SU-DHL-6 (cell line): ENCODE results near the gene KMT2D.

ENCODE experiments used
- H2AFZ ChIP-seq: fragments of 200-600 bp; sonication (generic); 2 replicates; pipeline ENCODE4 v1.6.1; 2014; ENCODE audit warnings: low read depth, mild to moderate bottlenecking, moderate library complexity, mixed read lengths, antibody characterized with exemption, low read length; ENCODE audit not compliant: severe bottlenecking
- H3F3A ChIP-seq: fragments of 200-600 bp; shearing (Covaris generic); 2 replicates; pipeline ENCODE4 v1.6.0; 2016; ENCODE audit warnings: antibody characterized with exemption, mild to moderate bottlenecking; ENCODE audit not compliant: insufficient read depth
- H3K27ac ChIP-seq: fragments of 200-600 bp; sonication (generic); 2 replicates; pipeline ENCODE4 v1.5.1; 2016; ENCODE audit warnings: low read depth, mild to moderate bottlenecking, low read length, moderate library complexity, mixed read lengths
- H3K27me3 ChIP-seq: fragments of 200-600 bp; sonication (generic), shearing (Covaris generic); 2 replicates; pipeline ENCODE4 v1.6.0; 2014; ENCODE audit warnings: mild to moderate bottlenecking, low read length
- H3K36me3 ChIP-seq: fragments of 200-600 bp; sonication (generic); 2 replicates; pipeline ENCODE4 v1.6.1; 2014; ENCODE audit warnings: mild to moderate bottlenecking, low read length, mixed read lengths
- H3K4me2 ChIP-seq: fragments of 300-600, 200-600 bp; shearing (Covaris generic), sonication (generic); 2 replicates; pipeline ENCODE4 v1.6.0; 2014; ENCODE audit warnings: low read length, low read depth, mild to moderate bottlenecking; ENCODE audit not compliant: poor library complexity, severe bottlenecking
- H3K4me3 ChIP-seq: fragments of 200-600 bp; sonication (generic); 2 replicates; pipeline ENCODE4 v1.5.1; 2014; ENCODE audit warnings: antibody characterized with exemption, low read length, mild to moderate bottlenecking, mixed read lengths; ENCODE audit not compliant: insufficient read depth, poor library complexity, severe bottlenecking
- H3K79me2 ChIP-seq: fragments of 200-600 bp; sonication (generic); 2 replicates; pipeline ENCODE4 v1.6.1; 2014; ENCODE audit warnings: mild to moderate bottlenecking, low read length, moderate library complexity; ENCODE audit not compliant: insufficient read depth
- H3K9ac ChIP-seq: fragments of 200-600 bp; sonication (generic); 2 replicates; pipeline ENCODE4 v1.7.0; 2014; ENCODE audit warnings: mild to moderate bottlenecking, low read length
- H3K9me2 ChIP-seq: fragments of 200-600 bp; sonication (generic); replicated peaks from 2 replicates; pipeline ENCODE4 v1.6.1; 2014; ENCODE audit warnings: low read length; ENCODE audit not compliant: insufficient read depth
- H3K9me3 ChIP-seq: fragments of 200-600 bp; sonication (generic); 2 replicates; pipeline ENCODE4 v1.6.1; 2014; ENCODE audit warnings: low read length, mixed read lengths; ENCODE audit not compliant: insufficient read depth
- H4K20me1 ChIP-seq: fragments of 200-600 bp; sonication (generic); 2 replicates; pipeline ENCODE4 v1.6.1; 2014; ENCODE audit warnings: low read depth, mild to moderate bottlenecking, antibody characterized with exemption, low read length, moderate library complexity, mixed read lengths
- EZH2phosphoT487 ChIP-seq: fragments of 200-600 bp; sonication (generic), shearing (Covaris generic); conservative IDR thresholded peaks from 2 replicates; pipeline ENCODE4 v1.6.1; 2018; ENCODE audit warnings: mild to moderate bottlenecking, antibody characterized with exemption, low read length, moderate library complexity, mixed read lengths
- TF ChIP-seq, protein P1 (sequence below): fragments of 200-600 bp; sonication (generic); IDR thresholded peaks from one replicate; pipeline ENCODE4 v1.5.1; 2017; ENCODE audit warnings: antibody characterized with exemption, mild to moderate bottlenecking, low read length, moderate library complexity; ENCODE audit not compliant: insufficient read depth, poor library complexity, severe bottlenecking

Gene KMT2D

DNA sequence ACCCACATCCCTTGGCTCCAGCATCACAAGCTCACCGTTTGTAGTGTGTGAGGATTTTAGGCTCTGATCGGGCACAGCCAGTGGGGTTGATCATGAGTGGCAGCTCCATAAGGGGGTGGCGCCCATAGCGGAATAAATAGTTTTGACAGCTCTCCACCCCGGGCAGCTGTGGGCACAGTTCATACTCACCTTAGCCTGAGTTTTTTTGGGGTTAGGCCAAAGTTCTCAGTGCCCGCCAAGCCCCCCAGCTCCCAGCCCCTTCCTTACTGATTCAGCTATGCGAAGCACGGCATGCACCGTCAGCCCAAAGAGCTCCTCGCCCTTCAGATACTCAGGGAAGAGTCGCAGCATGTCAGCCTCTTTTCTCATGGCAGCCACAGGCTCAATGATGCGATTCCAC is 36.1 kb downstream of the KMT2D start:
- H4K20me1 ChIP-seq = no peaks in the 10 kb centered on the region
- H3K4me2 ChIP-seq = no peak overlapping the region
- H3K9me2 ChIP-seq = no peaks in the 10 kb centered on the region
- no peak overlapping the region for H3K27ac ChIP-seq
- H3K9ac ChIP-seq = no peak overlapping the region
- no peaks in the 10 kb centered on the region; the same call in 1 of the 2 replicates for H3K36me3 ChIP-seq
- TF ChIP-seq EZH2phosphoT487 = no peak
- TF ChIP-seq, protein P1, sequence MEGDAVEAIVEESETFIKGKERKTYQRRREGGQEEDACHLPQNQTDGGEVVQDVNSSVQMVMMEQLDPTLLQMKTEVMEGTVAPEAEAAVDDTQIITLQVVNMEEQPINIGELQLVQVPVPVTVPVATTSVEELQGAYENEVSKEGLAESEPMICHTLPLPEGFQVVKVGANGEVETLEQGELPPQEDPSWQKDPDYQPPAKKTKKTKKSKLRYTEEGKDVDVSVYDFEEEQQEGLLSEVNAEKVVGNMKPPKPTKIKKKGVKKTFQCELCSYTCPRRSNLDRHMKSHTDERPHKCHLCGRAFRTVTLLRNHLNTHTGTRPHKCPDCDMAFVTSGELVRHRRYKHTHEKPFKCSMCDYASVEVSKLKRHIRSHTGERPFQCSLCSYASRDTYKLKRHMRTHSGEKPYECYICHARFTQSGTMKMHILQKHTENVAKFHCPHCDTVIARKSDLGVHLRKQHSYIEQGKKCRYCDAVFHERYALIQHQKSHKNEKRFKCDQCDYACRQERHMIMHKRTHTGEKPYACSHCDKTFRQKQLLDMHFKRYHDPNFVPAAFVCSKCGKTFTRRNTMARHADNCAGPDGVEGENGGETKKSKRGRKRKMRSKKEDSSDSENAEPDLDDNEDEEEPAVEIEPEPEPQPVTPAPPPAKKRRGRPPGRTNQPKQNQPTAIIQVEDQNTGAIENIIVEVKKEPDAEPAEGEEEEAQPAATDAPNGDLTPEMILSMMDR = no peak
- no peak overlapping the region for H2AFZ ChIP-seq
- peaks cover 12% of the 10 kb centered on the region for H3F3A ChIP-seq
- H3K27me3 ChIP-seq = no peaks in the 10 kb centered on the region
- H3K9me3 ChIP-seq = no peaks in the 10 kb centered on the region
- no peaks in the 10 kb centered on the region for H3K79me2 ChIP-seq
- H3K4me3 ChIP-seq = no peak overlapping the region

DNA sequence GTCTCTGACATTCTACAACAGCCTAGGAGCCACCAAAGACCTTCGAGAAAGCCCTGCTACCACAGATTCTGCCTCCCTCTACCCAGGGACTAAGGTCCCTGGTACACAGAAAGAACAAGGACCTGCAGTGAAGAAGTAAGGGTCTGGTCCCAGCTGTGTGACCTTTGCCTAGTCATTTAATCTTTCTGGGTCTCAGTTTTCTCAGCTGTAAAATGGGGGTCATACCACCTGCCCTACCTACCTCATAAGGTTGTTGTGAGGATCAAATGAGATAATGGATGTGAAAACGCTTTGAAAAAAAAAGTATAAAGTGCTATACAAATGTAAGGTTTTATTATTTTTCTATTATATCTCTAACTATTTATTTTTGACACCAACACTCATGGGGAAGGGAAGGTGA is 36.8 kb downstream of the KMT2D start:
- H3K9me3 ChIP-seq = no peaks in the 10 kb centered on the region
- no peak overlapping the region for H3K4me2 ChIP-seq
- H3K27me3 ChIP-seq = no peaks in the 10 kb centered on the region
- peaks cover 19% of the 10 kb centered on the region for H3F3A ChIP-seq
- no peak overlapping the region for H3K4me3 ChIP-seq
- no peaks in the 10 kb centered on the region for H3K9me2 ChIP-seq
- H3K36me3 ChIP-seq = no peaks in the 10 kb centered on the region; the same call in 1 of the 2 replicates
- no peak overlapping the region for H3K27ac ChIP-seq
- no peaks in the 10 kb centered on the region for H3K79me2 ChIP-seq
- H3K9ac ChIP-seq = no peak overlapping the region
- no peak overlapping the region for H2AFZ ChIP-seq
- H4K20me1 ChIP-seq = no peaks in the 10 kb centered on the region
- TF ChIP-seq, protein P1 = no peak
- no peak for TF ChIP-seq EZH2phosphoT487

- Histone ChIP-seq H3K9me2 (no peaks in the 10 kb centered on the region), H3K4me2 (no peak overlapping the region), H3K79me2 (0 out of 2 replicates have a peak, but pooled peaks cover 6% of the 10 kb centered on the region), H3K27ac (no peak overlapping the region), H3K4me3 (no peak overlapping the region), H2AFZ (no peak overlapping the region), H3K9me3 (no peaks in the 10 kb centered on the region), H3K27me3 (no peaks in the 10 kb centered on the region), H3K36me3 (no peaks in the 10 kb centered on the region), H3F3A (peaks cover 20% of the 10 kb centered on the region), H4K20me1 (no peaks in the 10 kb centered on the region), H3K9ac (no peak overlapping the region)
- TF ChIP-seq, protein P1 = no peak
- no peak for TF ChIP-seq EZH2phosphoT487
Observed at GRCh38 chr12:49022558-49023178, 37.9 kb downstream of the KMT2D start.
